K562 (cell line): ENCODE results near the gene DAP. TPM values are rescaled to one million over a fixed set of nuclear protein-coding genes. Genes with fewer than 3 reads are reported as not detected.

Experiments used
- ATAC-seq: fragments of 200-7000 bp; cut with Tn5 transposase; 3 replicates; pipeline ENCODE4 v1.9.1; 2020; ENCODE audit warnings: moderate library complexity
- BruUV-seq: library from RNA; stranded (reverse); fragments of 400-500 nt; replicated peaks from 2 replicates; lab custom pipeline; 2021; lab: Mats Ljungman, UMichigan
- CTCF ChIA-PET: fragments of 300-600 bp; formaldehyde crosslinking; extraction: SDS; loops from one replicate; lab custom pipeline; 2021; ENCODE audit warnings: low intra/inter-chr PET ratio; lab: Yijun Ruan, JAX
- POLR2A ChIA-PET: fragments of 300-600, 350-650 bp; sonication (Branson Sonifier 250); formaldehyde crosslinking; extraction: SDS; loops from one replicate; lab custom pipeline; 2021; ENCODE audit warnings: antibody characterized with exemption, inconsistent platforms; lab: Yijun Ruan, JAX
- DNase-seq, 4 experiments: peaks; one replicate each; pipeline versions ENCODE4 v3.0.0 to v3.0.0-alpha.2; 2011 to 2018; ENCODE audit warnings: low spot score in 3 of 4, mixed read lengths in 3 of 4; ENCODE audit errors: extremely low read depth in 1 of 4
- FAIRE-seq: peaks from 2 replicates; lab custom pipeline; 2011; peaks lifted over from hg19 to GRCh38; lab: Jason Lieb, UNC
- H2AFZ ChIP-seq: 2 replicates; pipeline ENCODE4 v1.6.0; 2011; ENCODE audit warnings: low read depth, low read length, control low read depth, inconsistent platforms
- H3K27ac ChIP-seq: fragments of 200-600 bp; 3 replicates; pipeline ENCODE4 v1.8.0; 2011; ENCODE audit warnings: low read depth, mild to moderate bottlenecking, control low read depth, inconsistent platforms, low read length, moderate library complexity, mixed read lengths; ENCODE audit errors: extremely low read depth
- H3K27me3 ChIP-seq, 2 experiments: fragments of 300-600 bp in 1 of 2; 2 replicates in 1 of 2; 3 replicates in 1 of 2; pipeline versions ENCODE4 v1.6.0 to v1.8.0; 2011; ENCODE audit warnings: inconsistent platforms in 2 of 2, low read length in 2 of 2, mild to moderate bottlenecking in 1 of 2, mixed read lengths in 1 of 2, moderate library complexity in 1 of 2; ENCODE audit not compliant: control insufficient read depth in 2 of 2, insufficient read depth in 2 of 2
- H3K36me3 ChIP-seq: fragments of 300-600 bp; 3 replicates; pipeline ENCODE4 v1.8.0; 2011; ENCODE audit warnings: mild to moderate bottlenecking, low read length, inconsistent platforms; ENCODE audit not compliant: control insufficient read depth, insufficient read depth
- H3K4me1 ChIP-seq, 2 experiments: fragments of 200-600 bp in 1 of 2; replicated peaks in 1 of 2; 2 replicates in 1 of 2; 3 replicates in 1 of 2; pipeline versions ENCODE4 v1.5.1 to v1.8.0; 2011; ENCODE audit warnings: inconsistent platforms in 2 of 2, low read length in 2 of 2, mild to moderate bottlenecking in 1 of 2, mixed read lengths in 1 of 2, moderate library complexity in 1 of 2; ENCODE audit not compliant: control insufficient read depth in 2 of 2, insufficient read depth in 2 of 2
- H3K4me2 ChIP-seq: 2 replicates; pipeline ENCODE4 v1.6.1; 2011; ENCODE audit warnings: low read length, control low read depth, inconsistent platforms, mixed read lengths; ENCODE audit not compliant: insufficient read depth
- H3K4me3 ChIP-seq: fragments of 200-600 bp; sonication (generic), shearing (Covaris generic); 2 replicates; pipeline ENCODE4 v1.5.1; 2016; ENCODE audit warnings: control low read depth, inconsistent platforms
- H3K79me2 ChIP-seq: fragments of 200-600 bp; 3 replicates; pipeline ENCODE4 v1.8.0; 2011; ENCODE audit warnings: low read length, inconsistent platforms; ENCODE audit not compliant: control insufficient read depth, insufficient read depth
- H3K9ac ChIP-seq, 2 experiments: 2 replicates each; pipeline versions ENCODE4 v1.6.0 to v1.6.1; 2011; ENCODE audit warnings: low read depth in 2 of 2, low read length in 2 of 2, control low read depth in 1 of 2, inconsistent platforms in 1 of 2, mild to moderate bottlenecking in 1 of 2, mixed read lengths in 1 of 2; ENCODE audit not compliant: insufficient read depth in 1 of 2
- H3K9me1 ChIP-seq: one replicate; pipeline ENCODE4 v1.6.0; 2011; ENCODE audit warnings: inconsistent platforms, mild to moderate bottlenecking, low read length, moderate library complexity; ENCODE audit not compliant: control insufficient read depth, insufficient read depth
- H3K9me3 ChIP-seq: replicated peaks from 2 replicates; pipeline ENCODE4 v1.5.1; 2011; ENCODE audit warnings: low read depth, low read length, inconsistent platforms; ENCODE audit not compliant: control insufficient read depth, insufficient read depth
- H4K20me1 ChIP-seq: replicated peaks from 2 replicates; pipeline ENCODE4 v1.6.1; 2011; ENCODE audit warnings: low read length, inconsistent platforms, mixed read lengths; ENCODE audit not compliant: control insufficient read depth, insufficient read depth
- CC2D1A ChIP-seq: fragments of 450-650 bp; IDR thresholded peaks from 2 replicates; pipeline ENCODE4 v1.6.1; 2017; ENCODE audit warnings: mild to moderate bottlenecking
- ERF ChIP-seq: fragments of 450-650 bp; formaldehyde crosslinking; IDR thresholded peaks from 2 replicates; pipeline ENCODE4 v1.4.0; 2020; ENCODE audit warnings: mild to moderate bottlenecking, mixed read lengths
- JUND ChIP-seq, 2 experiments: IDR thresholded peaks; 2 replicates in 1 of 2; 3 replicates in 1 of 2; pipeline ENCODE4 v1.6.1; 2011; ENCODE audit warnings: borderline replicate concordance in 2 of 2, low read depth in 2 of 2, low read length in 2 of 2, improper control_type of control experiment in 1 of 2, missing biosample characterization in 1 of 2, missing genetic modification characterization in 1 of 2, missing genetic modification reagents in 1 of 2
- MCM7 ChIP-seq, 2 experiments: fragments of 450-650 bp; IDR thresholded peaks; 2 replicates each; pipeline ENCODE4 v1.6.1; 2016 to 2018
- MED1 ChIP-seq: sonication (generic); formaldehyde crosslinking; IDR thresholded peaks from 2 replicates; pipeline ENCODE4 v1.8.1; 2023; ENCODE audit warnings: missing genetic modification reagents, borderline replicate concordance
- MLX ChIP-seq, 2 experiments: fragments of 450-650 bp in 1 of 2; sonication (generic) in 1 of 2; formaldehyde crosslinking; conservative IDR thresholded peaks; 2 replicates each; pipeline versions ENCODE4 v1.4.0 to v1.8.1; 2020 to 2022; ENCODE audit warnings: mild to moderate bottlenecking in 1 of 2, missing genetic modification reagents in 1 of 2
- MXD1 ChIP-seq: fragments of 250-450 bp; sonication (Bioruptor Pico); IDR thresholded peaks from 2 replicates; pipeline ENCODE4 v1.8.0; 2021; ENCODE audit warnings: borderline replicate concordance, mild to moderate bottlenecking, moderate library complexity; ENCODE audit not compliant: poor library complexity, severe bottlenecking
- POU5F1 ChIP-seq: fragments of 150-350 bp; IDR thresholded peaks from 2 replicates; pipeline ENCODE4 v1.6.1; 2014; ENCODE audit warnings: borderline replicate concordance, low read length, low read depth, mild to moderate bottlenecking; ENCODE audit not compliant: partially characterized antibody
- TEAD1 ChIP-seq, 2 experiments: fragments of 450-650 bp in 1 of 2; sonication (generic) in 1 of 2; formaldehyde crosslinking; IDR thresholded peaks; 2 replicates each; pipeline versions ENCODE4 v1.4.0 to v1.8.0; 2020 to 2022; ENCODE audit warnings: mild to moderate bottlenecking in 2 of 2, missing genetic modification reagents in 1 of 2
- YBX1 ChIP-seq: fragments of 450-650 bp; IDR thresholded peaks from 2 replicates; pipeline ENCODE4 v1.7.1; 2016; ENCODE audit warnings: mild to moderate bottlenecking
- ZNF644 ChIP-seq: fragments of 200-800 bp; sonication (Bioruptor generic); IDR thresholded peaks from 2 replicates; pipeline ENCODE4 v1.6.1; 2016; ENCODE audit warnings: low read depth, missing genetic modification characterization, missing compliant biosample characterization
- WGBS: fragments of 100-300 bp; shearing (Covaris generic); methylation state at CpG from one replicate; pipeline ENCODE4 v1.1.6; 2016; ENCODE audit warnings: low coverage, mixed read lengths; ENCODE audit not compliant: insufficient coverage; ENCODE audit errors: missing lambda C conversion rate; 5-methylcytosine and 5-hydroxymethylcytosine counted together
- in situ Hi-C: fragments of 300-500 bp; cut with MboI; formaldehyde crosslinking; loops from 4 replicates; pipeline ENCODE4 v1.15.0; 2018; ENCODE audit warnings: inconsistent platforms, mixed read lengths
- intact Hi-C: fragments of 100-400 bp; cut with micrococcal nuclease; formaldehyde crosslinking; loops from 2 replicates; pipeline ENCODE4 v1.14.2; 2022
- polyA plus RNA-seq, 8 experiments: library from polyadenylated mRNA; depleted of rRNA in 4 of 8; stranded (reverse) in 5 of 8; unstranded in 3 of 8; fragments of >200 nt; fragmentation: Nextera tagmentation in 2 of 8; fragmentation: Illumina TruSeq in 1 of 8; extraction: Ambion mirVana in 2 of 8; extraction: Trizol in 1 of 8; gene quantifications; 2 replicates each; pipeline versions ENCODE4 v1.2.1 to v1.2.3, GENCODE V29; 2011 to 2014; ENCODE audit warnings: inconsistent platforms in 1 of 8, missing spikeins in 1 of 8
- total RNA-seq, 7 experiments: library from RNA; depleted of rRNA in 6 of 7; stranded (reverse); fragments of >200 nt in 6 of 7; fragmentation: Illumina TruSeq in 2 of 7; extraction: Trizol in 2 of 7; gene quantifications; 2 replicates each; pipeline versions ENCODE4 v1.2.1 to v1.2.3, GENCODE V29; 2011 to 2021; ENCODE audit warnings: low replicate concordance in 1 of 7
- TF ChIP-seq, protein P1 (sequence below), 3 experiments: IDR thresholded peaks in 2 of 3; conservative IDR thresholded peaks in 1 of 3; 2 replicates each; pipeline ENCODE4 v1.5.1; 2011 to 2012; ENCODE audit warnings: low read length in 3 of 3, mild to moderate bottlenecking in 3 of 3, control low read depth in 2 of 3, improper control_type of control experiment in 1 of 3, inconsistent platforms in 1 of 3, low read depth in 1 of 3, mixed read lengths in 1 of 3, moderate library complexity in 1 of 3; ENCODE audit not compliant: insufficient read depth in 2 of 3
- TF ChIP-seq, protein P2 (sequence below): fragments of 450-650 bp; IDR thresholded peaks from one replicate; pipeline ENCODE4 v1.6.1; 2018; ENCODE audit warnings: mild to moderate bottlenecking, moderate library complexity; ENCODE audit not compliant: partially characterized antibody

DAP gene
- total and polyA plus RNA-seq, 9 of the 15 experiments (the other 6 are each of a cell fraction or from before 2014, with no cell fraction given) = 14.1 to 151 (median 34.5) TPM

DNA sequence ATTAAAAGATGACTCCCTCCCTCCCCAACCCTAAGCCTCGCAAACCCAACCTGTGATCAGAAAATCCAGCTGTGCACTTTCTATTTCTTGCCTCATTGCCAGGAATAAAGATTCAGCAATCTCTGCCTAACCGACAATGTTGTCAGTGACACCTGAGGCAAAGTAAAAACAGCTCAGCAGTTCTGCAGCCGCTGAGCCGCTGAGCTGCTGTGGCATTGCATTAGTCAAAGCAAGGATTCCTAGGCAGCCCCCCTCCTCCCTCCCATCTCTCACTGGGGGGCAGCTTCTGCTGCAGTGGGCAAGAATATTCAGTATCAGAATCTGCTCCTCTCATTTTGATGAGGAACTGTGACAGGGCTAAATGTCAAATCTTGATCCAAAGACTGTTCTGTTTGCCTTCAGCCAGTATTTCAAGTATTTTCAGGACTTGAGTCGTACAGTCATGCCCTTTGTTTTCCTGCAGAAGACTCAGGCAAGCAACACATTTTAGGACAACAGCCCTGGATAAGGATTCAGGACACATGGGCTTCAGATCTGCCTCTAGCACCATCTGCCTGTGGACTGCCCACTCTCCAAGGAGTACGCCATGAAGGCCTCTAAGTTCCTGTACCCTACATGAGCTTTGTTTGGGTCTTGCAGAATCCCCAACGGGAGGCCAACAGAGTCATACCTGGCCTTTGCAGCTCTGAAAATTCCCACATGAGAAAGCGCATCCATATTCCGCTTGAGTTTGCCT, 41.1 kb upstream of the DAP start:
- in situ Hi-C loops = no loop called here
- no peaks in the 10 kb centered on the region for H3K9me1 ChIP-seq
- peak; percentile 79 for ATAC-seq
- TF ChIP-seq ERF (CRISPR knock-in tag) (no peak), JUND (IDR thresholded peaks at IDR 0.05; ENCODE audit: borderline replicate concordance, low read depth, low read length) (no peak), JUND (tag; IDR thresholded peaks at IDR 0.05; ENCODE audit: borderline replicate concordance, low read depth, low read length) (no peak), MXD1 (CRISPR knock-in tag) (no peak), POU5F1 (no peak), MED1 (CRISPR knock-in tag) (no peak), ZNF644 (tag) (no peak), MLX (CRISPR knock-in tag; conservative IDR thresholded peaks at IDR 0.05) (no peak), YBX1 (no peak), CC2D1A (no peak), MCM7 (IDR thresholded peaks at IDR 0.05) (no peak), TEAD1 (CRISPR knock-in tag; IDR thresholded peaks at IDR 0.05) (no peak)
- TF ChIP-seq, protein P1, sequence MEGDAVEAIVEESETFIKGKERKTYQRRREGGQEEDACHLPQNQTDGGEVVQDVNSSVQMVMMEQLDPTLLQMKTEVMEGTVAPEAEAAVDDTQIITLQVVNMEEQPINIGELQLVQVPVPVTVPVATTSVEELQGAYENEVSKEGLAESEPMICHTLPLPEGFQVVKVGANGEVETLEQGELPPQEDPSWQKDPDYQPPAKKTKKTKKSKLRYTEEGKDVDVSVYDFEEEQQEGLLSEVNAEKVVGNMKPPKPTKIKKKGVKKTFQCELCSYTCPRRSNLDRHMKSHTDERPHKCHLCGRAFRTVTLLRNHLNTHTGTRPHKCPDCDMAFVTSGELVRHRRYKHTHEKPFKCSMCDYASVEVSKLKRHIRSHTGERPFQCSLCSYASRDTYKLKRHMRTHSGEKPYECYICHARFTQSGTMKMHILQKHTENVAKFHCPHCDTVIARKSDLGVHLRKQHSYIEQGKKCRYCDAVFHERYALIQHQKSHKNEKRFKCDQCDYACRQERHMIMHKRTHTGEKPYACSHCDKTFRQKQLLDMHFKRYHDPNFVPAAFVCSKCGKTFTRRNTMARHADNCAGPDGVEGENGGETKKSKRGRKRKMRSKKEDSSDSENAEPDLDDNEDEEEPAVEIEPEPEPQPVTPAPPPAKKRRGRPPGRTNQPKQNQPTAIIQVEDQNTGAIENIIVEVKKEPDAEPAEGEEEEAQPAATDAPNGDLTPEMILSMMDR (IDR thresholded peaks at IDR 0.05 in 2 of 3, conservative IDR thresholded peaks at IDR 0.05 in 1 of 3; ENCODE audit: insufficient read depth in 2 of 3, low read depth in 1 of 3, low read length in 3 of 3) = peak; percentile 14 to 49 (median 40); a peak in 3 of 6 replicates
- TF ChIP-seq, protein P2, sequence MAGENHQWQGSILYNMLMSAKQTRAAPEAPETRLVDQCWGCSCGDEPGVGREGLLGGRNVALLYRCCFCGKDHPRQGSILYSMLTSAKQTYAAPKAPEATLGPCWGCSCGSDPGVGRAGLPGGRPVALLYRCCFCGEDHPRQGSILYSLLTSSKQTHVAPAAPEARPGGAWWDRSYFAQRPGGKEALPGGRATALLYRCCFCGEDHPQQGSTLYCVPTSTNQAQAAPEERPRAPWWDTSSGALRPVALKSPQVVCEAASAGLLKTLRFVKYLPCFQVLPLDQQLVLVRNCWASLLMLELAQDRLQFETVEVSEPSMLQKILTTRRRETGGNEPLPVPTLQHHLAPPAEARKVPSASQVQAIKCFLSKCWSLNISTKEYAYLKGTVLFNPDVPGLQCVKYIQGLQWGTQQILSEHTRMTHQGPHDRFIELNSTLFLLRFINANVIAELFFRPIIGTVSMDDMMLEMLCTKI = no peak

More for the DNA sequence above, 41.1 kb upstream of the DAP start:
- Histone ChIP-seq H3K9ac (no peak overlapping the region), H4K20me1 (no peaks in the 10 kb centered on the region), H3K4me2 (no peak overlapping the region), H3K9me3 (no peaks in the 10 kb centered on the region), H2AFZ (no peak overlapping the region), H3K4me3 (no peak overlapping the region), H3K27ac (no peak overlapping the region), H3K27me3 (peaks cover 15 to 16% of the 10 kb centered on the region in 2 experiments), H3K4me1 (no peaks in the 10 kb centered on the region), H3K36me3 (no peaks in the 10 kb centered on the region), H3K79me2 (no peaks in the 10 kb centered on the region)
- intact Hi-C loops = loop anchor here (5.0 kb wide), 1 partner anchor 100 kb away; no protein-coding TSS in a partner anchor
- FAIRE-seq (peak; percentile 75), DNase-seq (peak in 1 of 4 experiments; percentile 19)
- 0% methylated on average over 9 of the region's 9 CpGs for WGBS
- POLR2A ChIA-PET = interaction anchor here (0.9 to 1.4 kb wide), 2 partner anchors 9 to 22 kb away, joined by 3 to 5 read pairs; no protein-coding TSS in a partner anchor
- BruUV-seq = no TSS peak
- CTCF ChIA-PET = interaction anchor here (0.7 to 1.3 kb wide), 3 partner anchors 77 to 104 kb away, joined by 3 read pairs; no protein-coding TSS in a partner anchor
